HG02623 (cell line): ENCODE results near the gene ADGRL2.

Source experiments
- ATAC-seq: cut with Tn5 transposase; IDR thresholded peaks from one replicate; pipeline ENCODE4 v1.9.1; 2021; ENCODE audit warnings: moderate library complexity; ENCODE audit not compliant: unreplicated experiment

The ADGRL2 gene

GRCh38 chr1:81805537-81806431 is 5.0 kb downstream of the ADGRL2 start:
- ATAC-seq, result no peak

- ATAC-seq, result no peak
Observed at GRCh38 chr1:81806432-81806770, 5.7 kb downstream of the ADGRL2 start.

- ATAC-seq, result no peak
Observed at GRCh38 chr1:81808760-81809159, 8.0 kb downstream of the ADGRL2 start.

- no peak for ATAC-seq
Observed at GRCh38 chr1:81809808-81810207, 9.1 kb downstream of the ADGRL2 start.

- no peak for ATAC-seq
Observed at GRCh38 chr1:81811757-81812371, 11.1 kb downstream of the ADGRL2 start.

GRCh38 chr1:81812712-81813111 is 12.0 kb downstream of the ADGRL2 start:
- no peak for ATAC-seq

- no peak for ATAC-seq
Observed at GRCh38 chr1:81813691-81814090, 13.0 kb downstream of the ADGRL2 start.

- ATAC-seq, result no peak
Observed at GRCh38 chr1:81819613-81820012, 18.9 kb downstream of the ADGRL2 start.

GRCh38 chr1:81820765-81821164 is 20.0 kb downstream of the ADGRL2 start:
- ATAC-seq, result no peak

- no peak for ATAC-seq
Observed at GRCh38 chr1:81823082-81823481, 22.3 kb downstream of the ADGRL2 start.

GRCh38 chr1:81824759-81825158 is 24.0 kb downstream of the ADGRL2 start:
- no peak for ATAC-seq

- no peak for ATAC-seq
Observed at GRCh38 chr1:81827942-81828341, 27.2 kb downstream of the ADGRL2 start.

GRCh38 chr1:81832573-81832972 is 31.8 kb downstream of the ADGRL2 start:
- no peak for ATAC-seq

- ATAC-seq, result no peak
Observed at GRCh38 chr1:81833722-81834121, 33.0 kb downstream of the ADGRL2 start.

GRCh38 chr1:81834268-81834667 is 33.5 kb downstream of the ADGRL2 start:
- no peak for ATAC-seq

GRCh38 chr1:81834921-81835698 is 34.4 kb downstream of the ADGRL2 start:
- no peak for ATAC-seq

GRCh38 chr1:81836007-81836626 is 35.4 kb downstream of the ADGRL2 start:
- no peak for ATAC-seq

GRCh38 chr1:81838600-81839218 is 38.0 kb downstream of the ADGRL2 start:
- ATAC-seq, result no peak

- ATAC-seq, result no peak
Observed at GRCh38 chr1:81840805-81841204, 40.1 kb downstream of the ADGRL2 start.

GRCh38 chr1:81841795-81842194 is 41.1 kb downstream of the ADGRL2 start:
- ATAC-seq, result no peak

- no peak for ATAC-seq
Observed at GRCh38 chr1:81844477-81844876, 43.7 kb downstream of the ADGRL2 start.
